D721Med (cell line): Measurements from ENCODE around the gene COL19A1.
A peak's percentile ranks its signal among the peaks of the same experiment; 100 is the strongest.

ENCODE experiments used
- DNase-seq: peaks from one replicate; pipeline ENCODE4 v3.0.0; 2011; ENCODE audit warnings: low spot score; ENCODE audit not compliant: insufficient read length
- FAIRE-seq: peaks from 2 replicates; lab custom pipeline; 2011; peaks lifted over from hg19 to GRCh38; lab: Jason Lieb, UNC
- CTCF ChIP-seq: IDR thresholded peaks from 2 replicates; pipeline ENCODE4 v1.5.1; 2012; ENCODE audit warnings: mild to moderate bottlenecking, control low read depth; ENCODE audit not compliant: insufficient read depth; ENCODE audit errors: missing control alignments

Gene COL19A1

GRCh38 chr6:70152786-70153185 is 286.4 kb downstream of the COL19A1 start:
- FAIRE-seq = peak; percentile 46

GRCh38 chr6:70157086-70157485 is 290.7 kb downstream of the COL19A1 start:
- no peak for TF ChIP-seq CTCF
- no peak for DNase-seq
- no peak for FAIRE-seq

More at GRCh38 chr6:70152786-70153185, 286.4 kb downstream of the COL19A1 start:
- no peak for DNase-seq
- no peak for TF ChIP-seq CTCF

GRCh38 chr6:70160276-70160675 is 293.9 kb downstream of the COL19A1 start:
- no peak for DNase-seq
- no peak for TF ChIP-seq CTCF
- FAIRE-seq = no peak

GRCh38 chr6:70162972-70163371 is 296.6 kb downstream of the COL19A1 start:
- no peak for FAIRE-seq
- no peak for DNase-seq
- TF ChIP-seq CTCF = no peak

- TF ChIP-seq CTCF = no peak
- FAIRE-seq (no peak), DNase-seq (no peak)
Measured at GRCh38 chr6:70163795-70164194, 297.4 kb downstream of the COL19A1 start.

GRCh38 chr6:70164556-70164955 is 298.2 kb downstream of the COL19A1 start:
- FAIRE-seq (no peak), DNase-seq (no peak)
- no peak for TF ChIP-seq CTCF

- peak; percentile 88 for TF ChIP-seq CTCF
- FAIRE-seq (peak; percentile 61), DNase-seq (no peak)
Measured at GRCh38 chr6:70166088-70166958, 300.0 kb downstream of the COL19A1 start.
